Hepatocyte (in vitro differentiated cells): Measurements from ENCODE around the gene SMIM34.
"Not testable (repeated sequence)": the region's sequence is repeated elsewhere in the genome, so short reads cannot be mapped to it uniquely, and the experiment has no call there.

ENCODE experiments used
- CTCF ChIP-seq: fragments of 200-600 bp; sonication (generic); IDR thresholded peaks from 2 replicates; pipeline ENCODE4 v1.5.1; 2016; ENCODE audit warnings: antibody characterized with exemption, mild to moderate bottlenecking; ENCODE audit not compliant: poor library complexity
- EZH2phosphoT487 ChIP-seq: fragments of 200-600 bp; sonication (generic); IDR thresholded peaks from one replicate; pipeline ENCODE4 v1.6.1; 2018; ENCODE audit warnings: antibody characterized with exemption, mild to moderate bottlenecking, low read depth, moderate library complexity; ENCODE audit not compliant: unreplicated experiment, severe bottlenecking

- TF ChIP-seq CTCF, EZH2phosphoT487: not testable (repeated sequence)
Measured at GRCh38 chr21:34467333-34467732, 43.6 kb upstream of the SMIM34 start.
